DMS153 treated with DMSO at 0.1 percent for 48 hours (cell line): ENCODE results near the gene MOCS2.

Experiments used
- DNase-seq: peaks from one replicate; lab custom pipeline; 2025; ENCODE audit not compliant: unreplicated experiment; lab: John Stamatoyannopoulos, UW

The MOCS2 gene

DNA sequence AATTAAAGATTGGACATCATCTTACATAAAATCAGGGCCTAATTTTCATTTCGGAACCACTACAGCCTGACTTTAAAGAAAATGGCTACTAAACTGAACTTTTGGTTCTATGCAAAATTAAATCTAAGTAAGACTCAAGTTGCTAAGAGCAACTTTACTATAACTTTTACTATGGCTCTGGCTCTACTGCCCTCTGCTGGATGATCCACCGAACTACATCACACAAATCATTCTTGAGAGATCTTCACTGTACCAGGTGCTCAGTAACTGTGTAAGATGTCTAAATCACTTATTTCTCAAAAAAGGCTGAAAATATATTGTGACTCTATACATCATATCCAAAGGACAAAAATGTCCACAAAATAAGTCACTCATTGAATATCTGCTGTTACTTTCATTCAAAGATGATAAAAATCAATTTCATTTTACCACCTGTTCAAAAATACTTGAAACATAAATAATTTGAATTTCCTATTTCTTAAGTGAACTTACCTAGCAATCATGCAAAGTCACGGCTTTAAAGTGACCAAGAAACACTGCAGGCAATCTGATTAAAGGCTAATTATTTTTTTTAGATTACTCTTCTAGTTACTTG is 13.5 kb downstream of the MOCS2 start:
- DNase-seq = no peak

DNA sequence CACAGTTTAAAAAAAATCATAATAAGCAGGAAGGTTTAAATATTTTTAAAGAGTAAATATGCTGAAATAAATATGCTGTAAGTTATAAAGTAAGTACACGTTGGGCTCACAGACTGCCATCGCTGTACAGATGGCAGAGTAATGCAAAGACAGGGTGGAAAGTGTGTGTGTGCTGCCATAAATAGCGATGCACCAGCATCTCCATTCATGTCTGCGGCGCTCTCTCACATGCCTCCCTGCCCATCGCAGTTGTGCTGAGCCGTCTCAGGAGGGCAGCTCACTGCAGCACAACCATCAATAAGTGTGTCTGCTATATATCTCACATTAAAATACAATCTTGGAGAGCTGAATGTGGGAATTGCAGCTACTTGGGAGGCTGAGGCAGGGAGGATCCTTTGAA is 14.3 kb downstream of the MOCS2 start:
- DNase-seq = no peak

DNA sequence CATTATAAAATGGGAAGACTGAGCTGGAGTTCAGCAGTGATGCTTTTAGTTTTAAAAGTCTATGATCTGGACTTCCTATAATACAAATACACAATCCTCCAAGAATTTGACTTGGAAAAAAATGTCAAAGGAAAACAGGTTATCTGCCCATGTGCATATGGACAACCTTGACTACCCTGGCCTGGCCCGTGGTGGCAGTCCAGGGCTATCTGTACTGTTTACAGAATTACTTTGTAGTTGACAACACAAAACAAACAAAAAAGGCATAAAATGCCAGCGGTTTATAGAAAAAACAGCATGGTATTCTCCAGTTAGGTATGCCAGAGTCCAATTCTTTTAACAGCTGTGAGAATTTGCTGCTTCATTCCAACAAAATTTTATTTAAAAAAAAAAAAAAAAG is 17.3 kb downstream of the MOCS2 start:
- no peak for DNase-seq

DNA sequence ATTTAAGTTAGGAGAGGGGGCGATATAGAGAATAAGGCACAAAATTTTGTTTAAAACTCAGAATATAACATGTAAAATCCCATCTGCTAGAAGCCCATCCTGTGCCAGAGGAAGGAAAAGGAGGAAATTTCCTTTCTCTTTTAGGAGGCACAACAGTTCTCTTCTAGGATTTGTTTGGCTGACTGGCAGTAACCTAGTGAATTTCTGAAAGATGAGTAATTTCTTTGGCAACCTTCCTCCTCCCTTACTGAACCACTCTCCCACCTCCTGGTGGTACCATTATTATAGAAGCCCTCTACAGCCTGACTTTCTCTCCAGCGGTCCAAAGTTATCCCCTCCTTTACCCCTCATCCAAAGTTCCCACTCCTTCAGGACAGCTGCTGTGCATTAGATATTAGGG is 18.3 kb downstream of the MOCS2 start:
- no peak for DNase-seq

DNA sequence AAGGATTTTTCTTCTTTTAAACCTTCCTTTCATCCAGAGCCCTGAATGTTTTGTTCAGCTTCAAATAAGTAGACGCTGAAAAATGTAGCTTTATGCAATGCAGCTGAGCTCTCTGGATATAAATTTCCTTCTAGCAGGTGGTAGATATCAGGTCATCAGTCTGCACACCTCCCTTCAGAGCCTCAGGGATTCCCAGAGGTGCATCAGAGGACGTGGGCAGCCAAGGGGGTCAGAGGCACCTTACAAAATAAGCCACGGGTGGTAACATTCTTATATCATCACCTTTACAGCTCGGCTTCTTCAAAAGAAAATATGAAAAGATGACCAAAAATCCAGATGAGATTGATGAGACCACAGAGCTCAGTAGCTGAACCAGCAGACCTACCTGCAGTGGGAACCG is 19.3 kb downstream of the MOCS2 start:
- no peak for DNase-seq

DNA sequence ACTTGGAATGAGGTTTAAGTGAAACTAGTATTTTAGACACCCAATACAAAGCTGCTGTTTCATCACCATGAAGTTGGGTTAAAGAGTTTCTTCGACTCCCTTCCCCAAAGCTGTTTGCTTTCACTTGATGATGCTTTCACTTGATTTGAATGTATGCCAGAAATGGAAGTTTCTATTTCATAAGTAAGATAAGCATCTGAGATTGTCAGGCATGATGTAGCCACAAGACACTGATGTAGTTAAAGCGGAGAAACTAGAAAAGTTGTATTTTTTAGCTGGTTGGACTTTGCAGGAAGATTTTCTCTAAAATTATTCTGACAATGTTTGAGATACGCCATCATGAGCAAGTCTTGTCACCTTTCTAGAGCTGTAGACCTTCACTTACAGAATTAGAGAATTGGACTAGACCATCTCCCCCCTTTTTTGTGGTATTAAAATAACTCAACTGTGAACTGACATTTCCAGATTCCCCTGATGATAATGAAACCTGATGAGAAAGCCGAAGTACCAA is 20.0 kb downstream of the MOCS2 start:
- no peak for DNase-seq

DNA sequence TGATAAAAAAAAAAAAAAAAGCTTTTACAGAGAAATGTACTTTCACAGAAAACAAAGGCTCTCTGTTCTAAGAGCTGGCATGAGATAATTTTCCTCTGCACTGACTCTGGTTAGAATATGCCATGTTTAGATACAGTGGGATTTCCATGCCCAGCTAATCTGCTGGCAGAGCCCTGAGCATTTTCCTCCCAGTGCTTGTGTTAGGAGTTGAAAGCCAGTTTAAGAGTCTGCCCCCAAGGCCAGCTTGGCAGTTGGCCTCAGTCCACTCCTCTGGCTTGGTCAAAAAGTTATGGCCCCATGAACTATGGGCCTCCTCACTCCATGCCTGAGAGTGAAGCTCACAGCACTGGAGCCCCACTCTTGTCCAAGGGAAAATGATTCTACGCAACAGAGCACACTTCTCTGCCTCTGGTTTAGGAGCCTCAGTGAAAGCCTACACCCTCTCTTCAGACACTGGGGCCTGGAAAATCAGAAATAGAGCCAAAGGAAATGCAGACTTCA is 21.9 kb downstream of the MOCS2 start:
- no peak for DNase-seq

DNA sequence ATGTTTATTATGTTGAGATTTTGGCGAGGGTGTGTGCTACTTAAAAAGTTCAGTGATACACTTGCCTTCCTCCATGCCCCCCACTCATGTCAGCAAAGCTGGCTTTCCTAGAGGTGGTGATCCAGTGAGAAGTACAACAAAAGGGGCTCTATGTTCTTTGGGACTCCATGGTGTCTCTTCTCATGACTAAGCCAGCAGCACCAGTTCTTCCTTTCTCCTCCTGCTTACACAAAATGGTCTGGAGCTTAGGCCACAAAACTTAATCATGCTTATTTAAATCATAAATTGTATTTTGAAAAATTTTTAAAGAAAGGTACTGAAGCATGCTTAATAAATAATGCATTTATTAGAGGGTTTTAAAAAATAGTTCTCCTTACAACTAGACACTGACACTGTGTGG is 22.4 kb downstream of the MOCS2 start:
- no peak for DNase-seq

DNA sequence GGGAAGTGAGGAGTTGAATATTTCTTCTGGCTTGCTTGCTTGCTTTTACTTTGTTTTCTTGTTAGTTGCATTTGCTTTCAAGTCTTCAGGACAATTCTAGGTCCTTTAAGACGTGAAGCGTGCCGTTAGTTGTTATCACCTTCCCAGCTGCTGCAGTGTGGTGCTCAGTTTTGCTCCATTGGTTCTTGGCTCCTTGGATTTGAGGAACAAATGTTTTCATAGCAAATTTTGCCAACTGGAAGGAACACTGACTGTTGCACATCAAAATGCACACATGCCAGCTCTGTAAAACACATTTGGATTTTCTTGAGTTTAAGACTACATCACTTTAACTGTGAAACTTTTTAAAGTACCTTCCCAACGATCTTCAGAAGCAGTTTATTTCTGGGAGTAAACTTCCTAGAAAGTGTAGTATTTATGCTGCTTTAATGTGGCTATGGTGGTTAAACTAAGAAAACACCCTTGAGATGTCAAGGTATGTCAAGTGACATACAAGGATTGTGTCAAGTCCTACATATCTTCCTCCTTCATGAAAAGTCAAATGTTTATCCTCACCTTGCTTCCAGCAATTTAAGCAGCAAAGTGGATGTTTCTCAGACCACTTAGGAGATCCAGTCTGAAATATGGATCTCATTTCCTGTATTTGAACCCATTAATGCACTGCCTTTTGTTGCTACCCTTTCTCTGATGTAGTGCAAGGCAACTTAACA is 24.9 kb downstream of the MOCS2 start:
- no peak for DNase-seq

DNA sequence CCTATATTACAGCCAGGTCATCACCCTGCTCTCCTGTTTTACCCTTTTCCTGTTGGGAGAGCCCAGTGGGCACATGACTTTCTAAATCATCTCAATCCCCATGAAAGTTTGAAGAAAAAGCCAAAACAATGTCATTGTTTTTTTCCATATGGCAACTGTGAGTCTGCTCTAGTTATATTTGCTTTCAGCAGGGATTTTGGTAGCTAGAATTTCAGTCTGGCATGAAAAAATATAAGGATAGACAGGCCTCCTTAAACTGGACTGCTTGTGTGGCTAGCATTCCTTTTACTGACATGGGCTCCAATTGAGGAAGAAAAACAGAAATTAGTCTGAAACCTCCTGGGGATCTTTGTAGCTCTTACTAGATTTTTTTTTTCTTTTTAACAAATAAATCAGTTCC is 25.6 kb downstream of the MOCS2 start:
- no peak for DNase-seq

DNA sequence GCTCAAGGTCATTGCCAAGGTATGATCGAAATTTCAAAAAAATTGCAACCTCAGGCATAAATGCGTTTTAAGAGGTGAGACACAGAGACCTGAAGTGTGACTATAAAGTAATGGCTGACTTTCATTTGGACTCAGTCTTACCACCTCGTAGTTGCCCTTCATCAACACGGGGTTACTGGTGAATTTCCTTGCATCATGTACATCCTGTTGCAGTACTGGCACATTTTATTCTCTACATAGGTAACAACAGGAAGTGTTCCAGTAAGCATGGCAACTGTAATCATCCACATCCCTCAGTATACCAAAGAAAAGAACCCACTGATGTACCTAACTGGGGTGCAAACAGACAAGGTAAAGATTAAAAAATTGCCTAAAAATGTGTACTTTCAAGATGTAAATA is 29.3 kb downstream of the MOCS2 start:
- no peak for DNase-seq

DNA sequence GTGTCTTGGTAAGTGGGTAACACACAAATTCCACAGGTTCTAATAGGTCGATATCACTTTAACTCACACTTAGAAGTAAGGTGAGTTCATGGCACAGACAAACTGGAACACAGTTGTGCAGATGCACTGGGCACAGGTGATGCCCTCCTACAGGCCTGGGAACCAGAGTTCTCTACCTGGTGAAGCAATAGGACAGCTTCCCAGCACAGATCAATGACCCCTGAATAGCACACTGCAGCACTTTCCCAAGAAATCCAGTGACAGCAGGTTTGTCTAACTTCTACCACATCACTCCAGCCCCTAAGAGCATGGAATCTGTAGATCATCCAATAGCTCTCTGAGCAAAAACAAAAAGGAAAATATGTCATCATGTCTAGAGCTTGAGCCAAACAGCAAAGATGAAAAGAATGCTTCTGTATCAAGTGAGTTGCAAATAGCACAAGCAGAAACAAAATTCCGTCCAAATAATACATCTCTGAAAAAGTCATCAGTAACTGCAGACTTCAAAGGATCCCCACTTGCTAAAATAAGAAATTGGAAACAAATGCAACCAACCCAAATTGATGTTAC is 33.5 kb downstream of the MOCS2 start:
- no peak for DNase-seq

DNA sequence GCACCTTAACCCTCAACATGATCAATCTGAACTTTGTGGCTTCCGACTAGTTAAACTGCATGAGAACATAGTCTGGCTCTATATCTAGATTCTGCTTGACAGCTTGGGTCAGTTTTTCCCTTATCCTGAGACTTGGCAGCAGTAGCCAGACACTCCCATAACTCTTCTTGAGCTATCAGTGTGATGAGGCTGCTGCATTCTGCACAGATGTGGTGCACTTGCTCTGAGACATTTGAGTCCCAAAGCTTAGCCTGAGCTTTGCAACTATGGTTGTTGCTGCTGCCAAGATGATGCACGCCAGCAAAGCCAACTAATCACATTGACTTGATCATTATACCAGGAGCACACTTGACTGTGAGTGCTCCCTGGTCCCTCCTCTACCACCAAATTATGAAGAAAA is 36.2 kb downstream of the MOCS2 start:
- DNase-seq = no peak

DNA sequence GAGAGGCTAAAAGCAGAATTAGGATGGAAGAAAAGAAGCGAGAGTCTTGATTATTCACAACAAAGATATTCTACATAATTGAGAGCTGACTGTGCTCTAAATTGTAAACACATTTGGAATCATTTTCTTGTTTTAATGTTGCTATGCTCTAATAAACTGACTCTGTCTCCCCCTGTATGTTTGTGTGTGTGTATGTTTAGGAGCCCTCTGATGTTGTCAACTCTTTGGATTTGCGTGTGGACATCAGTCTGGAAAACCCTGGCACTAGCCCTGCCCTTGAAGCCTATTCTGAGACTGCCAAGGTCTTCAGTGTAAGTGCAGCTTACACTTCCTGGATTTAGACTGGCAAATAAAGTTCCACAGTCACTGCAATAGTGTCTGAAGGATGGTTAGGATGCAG is 37.8 kb downstream of the MOCS2 start:
- no peak for DNase-seq

DNA sequence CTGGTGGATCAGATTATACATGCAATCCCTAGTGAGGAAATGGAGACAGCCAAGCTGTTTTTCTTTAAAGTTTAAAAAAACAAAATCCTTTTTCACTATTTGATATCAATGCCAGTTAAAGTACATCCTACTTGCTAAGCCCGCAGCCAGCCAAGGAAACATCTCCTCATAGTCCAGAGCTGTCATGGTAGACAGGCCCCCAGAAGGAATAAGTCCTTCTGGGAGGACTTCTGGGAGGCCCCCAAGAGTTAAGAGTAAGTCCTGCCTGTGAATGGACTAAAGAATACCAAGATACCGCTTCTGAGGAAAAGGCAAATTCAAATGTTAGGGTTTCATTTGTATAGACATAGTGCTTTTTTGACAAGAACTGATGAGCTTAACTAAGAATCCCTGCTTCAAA is 38.3 kb downstream of the MOCS2 start:
- no peak for DNase-seq

DNA sequence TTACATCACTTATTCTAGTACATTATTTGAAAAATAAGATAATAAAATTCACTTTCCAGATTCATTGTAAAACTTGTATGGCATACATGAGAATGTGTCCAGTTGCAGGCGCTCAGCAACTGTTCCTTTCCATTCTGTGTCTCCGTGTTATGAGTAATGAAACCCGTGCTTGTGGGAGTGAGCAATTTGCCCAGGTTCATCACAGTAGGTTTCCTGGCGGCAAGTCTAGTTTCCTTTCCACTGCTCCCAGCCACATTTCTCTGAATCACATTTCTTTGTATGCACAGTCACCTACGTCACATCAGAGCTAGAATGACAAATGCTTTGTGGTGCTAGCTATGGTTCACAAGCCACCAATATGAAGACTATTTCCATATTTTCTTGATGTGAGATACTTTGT is 39.9 kb downstream of the MOCS2 start:
- no peak for DNase-seq

DNA sequence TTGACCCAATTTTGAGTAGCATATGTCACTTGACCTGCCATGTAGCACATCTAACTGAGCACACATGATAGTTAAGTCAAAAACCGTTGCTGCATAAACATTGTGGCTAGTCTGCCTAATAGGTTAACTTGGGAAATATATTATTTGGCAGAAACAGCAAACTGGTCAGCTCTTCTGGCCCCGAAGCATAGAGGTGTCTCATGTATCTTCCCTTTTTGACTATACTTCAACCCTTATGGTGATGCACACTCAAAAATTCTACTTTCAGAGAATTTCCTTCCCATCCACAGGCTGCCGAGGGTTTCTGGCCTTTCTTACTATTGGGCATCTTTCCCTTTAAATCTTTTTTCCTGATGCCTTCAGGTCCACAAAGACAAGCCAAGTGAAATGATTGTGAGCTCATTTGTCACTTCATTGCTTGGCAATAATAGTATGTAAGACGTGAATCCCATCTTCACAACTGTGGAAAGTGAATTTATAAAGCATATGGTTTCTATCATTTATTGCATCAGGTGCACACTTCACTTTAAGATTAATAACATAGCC is 41.2 kb downstream of the MOCS2 start:
- no peak for DNase-seq

DNA sequence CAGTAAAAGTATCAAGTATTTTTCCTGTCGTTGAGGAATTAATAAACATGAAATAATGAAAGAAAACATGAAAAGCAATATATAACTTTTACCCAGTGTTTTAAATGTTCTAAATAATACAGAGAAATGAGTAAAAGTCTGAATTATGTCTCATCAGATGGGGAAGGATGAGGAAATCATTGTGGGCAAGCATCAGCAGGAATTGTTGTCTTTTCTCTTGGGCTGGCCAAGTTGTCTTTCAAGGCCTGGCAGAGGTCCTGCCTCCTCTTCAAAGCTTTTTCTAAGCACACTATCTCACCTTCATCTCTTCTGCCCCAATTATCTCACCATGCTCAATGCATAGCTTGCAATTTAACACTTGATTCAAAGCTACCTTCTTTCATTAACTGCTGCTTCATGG is 41.9 kb downstream of the MOCS2 start:
- no peak for DNase-seq

DNA sequence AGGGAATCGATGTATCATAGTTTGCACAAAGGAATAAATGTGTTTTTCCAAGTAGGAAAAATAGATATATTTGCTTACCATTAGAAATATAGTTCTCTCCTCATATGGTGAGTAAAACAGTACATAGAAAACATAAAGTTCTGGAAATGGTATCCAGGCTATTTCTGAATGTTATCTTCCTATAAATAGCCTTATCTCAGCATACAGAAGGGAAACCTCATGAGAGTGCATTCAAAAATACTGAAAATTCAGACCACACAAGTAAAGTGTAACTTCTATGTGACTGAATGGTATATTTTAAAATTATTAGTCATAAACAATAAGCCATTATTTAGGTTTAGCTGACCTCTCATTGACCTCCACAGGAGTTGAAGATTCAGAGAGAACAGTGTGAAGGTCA is 43.5 kb downstream of the MOCS2 start:
- DNase-seq = no peak

DNA sequence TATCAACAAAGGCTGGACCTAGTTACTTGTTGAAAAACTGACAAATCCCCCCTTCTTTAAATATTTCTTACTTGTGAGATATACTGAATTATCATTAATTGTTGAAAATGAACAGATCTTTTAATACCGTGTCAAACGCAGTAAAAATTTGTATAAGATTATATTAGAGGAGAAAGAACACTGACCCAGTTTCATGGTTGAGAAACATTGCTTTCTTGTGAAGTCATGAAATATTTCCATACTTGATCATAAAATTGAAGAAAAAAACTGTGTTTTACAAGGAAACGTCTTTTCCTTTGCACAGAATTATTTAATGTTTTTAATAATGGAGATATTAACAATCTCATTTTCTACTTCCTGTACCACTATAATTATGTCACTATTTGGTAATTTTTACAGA is 45.8 kb downstream of the MOCS2 start:
- DNase-seq = no peak

DNA sequence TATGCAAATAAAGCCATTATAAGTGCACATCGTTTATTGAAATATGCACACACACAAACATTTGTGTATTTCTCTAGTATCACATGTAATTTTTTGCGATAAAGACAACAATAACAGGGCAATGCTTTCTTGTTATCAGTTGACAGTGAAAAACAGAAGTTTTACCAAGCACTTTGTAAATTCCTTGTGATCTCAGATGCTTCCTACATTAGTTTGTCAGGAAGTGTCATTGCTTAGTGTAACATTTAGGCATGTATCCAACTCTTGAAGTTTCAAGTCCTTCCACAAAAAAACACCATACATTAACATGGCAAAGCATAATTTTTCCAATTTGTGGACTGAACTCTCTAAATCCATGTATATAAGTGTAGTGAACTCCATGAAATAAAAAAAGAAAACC is 46.4 kb downstream of the MOCS2 start:
- no peak for DNase-seq

DNA sequence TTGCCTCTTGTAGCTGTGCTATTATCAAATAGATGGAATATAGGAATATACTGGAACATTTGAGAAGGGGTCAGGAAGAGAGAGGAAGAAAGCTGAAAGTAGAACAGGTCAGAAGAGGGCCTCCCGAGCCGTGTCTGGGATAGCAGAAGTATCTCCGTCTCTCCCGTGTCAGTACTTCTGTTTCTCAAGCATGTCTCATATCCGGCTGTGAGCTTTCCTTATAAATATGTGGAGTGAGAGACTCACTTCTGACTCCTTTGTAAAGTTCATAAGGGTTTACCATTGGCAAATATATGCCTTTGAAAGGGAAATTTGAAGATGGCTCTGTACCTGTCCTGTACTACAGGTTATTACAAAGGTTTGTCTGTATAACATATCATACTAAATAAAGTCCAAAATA is 50.3 kb downstream of the MOCS2 start:
- no peak for DNase-seq
